Spleen (tissue), 7 donors: Measurements from ENCODE around the gene SLC35F6.

Experiments
- POLR2A ChIP-seq, 3 donors: fragments of 450-650 bp; IDR thresholded peaks; one replicate each; pipeline ENCODE4 v1.5.1; 2017; ENCODE audit warnings: antibody characterized with exemption in 3 of 3, mild to moderate bottlenecking in 1 of 3
- POLR2AphosphoS5 ChIP-seq, 3 donors: sonication (generic); formaldehyde crosslinking; IDR thresholded peaks; one replicate each; pipeline ENCODE4 v1.5.1; 2017; ENCODE audit warnings: antibody characterized with exemption in 3 of 3
- TF ChIP-seq, protein P1 (sequence below), 11 experiments: fragments of 200-600 bp in 7 of 11; fragments of 450-650 bp in 4 of 11; sonication (generic) in 4 of 11; IDR thresholded peaks in 8 of 11; conservative IDR thresholded peaks in 3 of 11; 1 replicate in 7 of 11; 2 replicates in 4 of 11; pipeline versions ENCODE4 v1.4.0 to v1.8.0; 2016 to 2021; ENCODE audit warnings: antibody characterized with exemption in 11 of 11, inconsistent platforms in 4 of 11, mild to moderate bottlenecking in 1 of 11
- donor health status: DM: no; HTN: no; CAD: no; lungs with moderate emphysema.
- donor health status: DM: no; HTN: no; CAD: no.
- donor health status: DM: no; HTN: no; CAD: no.

DNA sequence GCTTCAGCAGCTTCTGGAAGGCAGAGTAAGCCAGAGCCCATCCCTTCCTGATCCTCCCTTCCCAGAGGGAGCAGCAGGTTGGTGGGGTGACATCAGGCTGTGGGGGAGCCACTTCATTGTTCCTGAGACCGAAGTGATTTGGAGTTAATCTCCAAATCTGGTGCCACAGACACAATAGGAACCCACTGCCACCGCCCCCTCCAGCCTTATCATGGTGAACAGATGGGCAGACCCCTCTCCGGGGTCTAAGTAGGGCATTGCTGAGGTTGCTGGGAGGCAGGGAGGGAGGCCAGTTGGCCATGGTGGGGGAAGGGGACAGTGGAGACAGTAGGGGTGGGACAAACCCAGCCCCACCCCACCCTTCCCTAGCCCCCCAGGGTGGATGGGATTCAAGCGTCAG lies 25.6 kb upstream of the SLC35F6 start:
- TF ChIP-seq, protein P1, sequence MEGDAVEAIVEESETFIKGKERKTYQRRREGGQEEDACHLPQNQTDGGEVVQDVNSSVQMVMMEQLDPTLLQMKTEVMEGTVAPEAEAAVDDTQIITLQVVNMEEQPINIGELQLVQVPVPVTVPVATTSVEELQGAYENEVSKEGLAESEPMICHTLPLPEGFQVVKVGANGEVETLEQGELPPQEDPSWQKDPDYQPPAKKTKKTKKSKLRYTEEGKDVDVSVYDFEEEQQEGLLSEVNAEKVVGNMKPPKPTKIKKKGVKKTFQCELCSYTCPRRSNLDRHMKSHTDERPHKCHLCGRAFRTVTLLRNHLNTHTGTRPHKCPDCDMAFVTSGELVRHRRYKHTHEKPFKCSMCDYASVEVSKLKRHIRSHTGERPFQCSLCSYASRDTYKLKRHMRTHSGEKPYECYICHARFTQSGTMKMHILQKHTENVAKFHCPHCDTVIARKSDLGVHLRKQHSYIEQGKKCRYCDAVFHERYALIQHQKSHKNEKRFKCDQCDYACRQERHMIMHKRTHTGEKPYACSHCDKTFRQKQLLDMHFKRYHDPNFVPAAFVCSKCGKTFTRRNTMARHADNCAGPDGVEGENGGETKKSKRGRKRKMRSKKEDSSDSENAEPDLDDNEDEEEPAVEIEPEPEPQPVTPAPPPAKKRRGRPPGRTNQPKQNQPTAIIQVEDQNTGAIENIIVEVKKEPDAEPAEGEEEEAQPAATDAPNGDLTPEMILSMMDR (IDR thresholded peaks at IDR 0.05 in 8 of 11, conservative IDR thresholded peaks at IDR 0.05 in 3 of 11) = no peak
- TF ChIP-seq POLR2A (IDR thresholded peaks at IDR 0.05) (no peak), POLR2AphosphoS5 (IDR thresholded peaks at IDR 0.05) (no peak)
